GM19324 (cell line): ENCODE results near the gene TCF7L2.
A peak's percentile ranks its signal among the peaks of the same experiment; 100 is the strongest.

Experiments used
- ATAC-seq: cut with Tn5 transposase; IDR thresholded peaks from one replicate; pipeline ENCODE4 v1.9.1; 2021; ENCODE audit warnings: mild to moderate bottlenecking, moderate library complexity; ENCODE audit not compliant: unreplicated experiment, low FRiP score

The TCF7L2 gene

DNA sequence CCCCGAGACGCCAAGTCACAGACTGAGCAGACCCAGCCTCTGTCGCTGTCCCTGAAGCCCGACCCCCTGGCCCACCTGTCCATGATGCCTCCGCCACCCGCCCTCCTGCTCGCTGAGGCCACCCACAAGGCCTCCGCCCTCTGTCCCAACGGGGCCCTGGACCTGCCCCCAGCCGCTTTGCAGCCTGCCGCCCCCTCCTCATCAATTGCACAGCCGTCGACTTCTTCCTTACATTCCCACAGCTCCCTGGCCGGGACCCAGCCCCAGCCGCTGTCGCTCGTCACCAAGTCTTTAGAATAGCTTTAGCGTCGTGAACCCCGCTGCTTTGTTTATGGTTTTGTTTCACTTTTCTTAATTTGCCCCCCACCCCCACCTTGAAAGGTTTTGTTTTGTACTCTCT is 215.6 kb downstream of the TCF7L2 start:
- ATAC-seq, result no peak

DNA sequence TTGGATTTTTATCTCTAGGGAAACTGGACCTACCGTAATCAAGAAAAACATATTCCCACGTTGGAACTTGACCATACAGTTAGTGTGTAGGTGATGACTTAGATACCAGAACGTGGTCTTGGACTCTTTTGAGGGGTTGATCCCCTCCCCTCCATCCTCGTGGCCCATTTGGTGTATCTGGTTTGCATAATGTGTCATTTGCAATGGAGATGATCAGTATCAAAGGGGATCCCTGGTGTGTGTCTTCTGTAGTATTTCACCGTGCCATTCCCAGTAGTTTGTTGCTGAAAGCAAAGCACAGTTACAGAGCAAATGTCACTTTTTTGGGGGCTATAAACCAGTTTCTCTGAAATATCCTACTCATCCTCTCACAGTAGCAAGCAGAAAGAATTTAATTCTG is 217.7 kb downstream of the TCF7L2 start:
- ATAC-seq, result no peak

DNA sequence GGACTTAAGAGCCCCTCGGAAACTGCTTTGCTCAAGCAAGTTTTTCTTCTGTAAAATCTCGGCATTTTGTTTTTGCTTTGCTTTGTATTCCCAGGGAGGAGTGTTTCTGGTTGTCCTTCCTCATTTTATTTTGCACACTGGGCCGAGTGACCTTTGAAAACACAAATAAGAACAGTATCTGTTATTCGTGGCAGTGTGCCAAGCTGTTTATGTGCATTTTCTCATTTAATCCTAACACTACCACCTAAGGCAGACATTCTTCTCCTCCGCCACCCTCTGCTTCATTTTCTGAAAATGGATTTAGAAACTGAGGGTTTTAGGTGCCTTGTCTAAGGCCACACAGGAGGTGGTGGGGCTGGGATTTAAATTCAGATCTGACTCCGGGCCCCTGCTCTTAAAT is 218.5 kb downstream of the TCF7L2 start:
- no peak for ATAC-seq

DNA sequence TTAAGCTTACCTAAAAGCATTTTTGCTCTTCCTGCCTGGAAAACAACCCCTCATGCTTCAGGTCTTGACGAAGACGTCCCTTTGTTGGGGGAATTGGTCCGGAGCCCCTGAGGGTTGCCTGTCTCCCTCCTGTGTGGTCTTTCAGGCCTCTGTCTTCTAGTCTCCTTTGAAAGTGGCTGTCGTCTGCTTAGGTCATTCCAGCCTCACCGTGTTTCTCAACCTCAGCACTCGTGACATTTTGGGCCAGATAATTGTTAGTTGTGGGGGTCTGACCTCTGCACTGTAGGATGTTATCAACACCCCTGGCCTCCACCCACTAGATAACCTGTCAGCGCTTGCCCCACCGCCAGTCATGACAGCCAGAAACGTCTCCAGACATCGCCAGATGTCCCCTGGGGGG is 219.1 kb downstream of the TCF7L2 start:
- no peak for ATAC-seq

DNA sequence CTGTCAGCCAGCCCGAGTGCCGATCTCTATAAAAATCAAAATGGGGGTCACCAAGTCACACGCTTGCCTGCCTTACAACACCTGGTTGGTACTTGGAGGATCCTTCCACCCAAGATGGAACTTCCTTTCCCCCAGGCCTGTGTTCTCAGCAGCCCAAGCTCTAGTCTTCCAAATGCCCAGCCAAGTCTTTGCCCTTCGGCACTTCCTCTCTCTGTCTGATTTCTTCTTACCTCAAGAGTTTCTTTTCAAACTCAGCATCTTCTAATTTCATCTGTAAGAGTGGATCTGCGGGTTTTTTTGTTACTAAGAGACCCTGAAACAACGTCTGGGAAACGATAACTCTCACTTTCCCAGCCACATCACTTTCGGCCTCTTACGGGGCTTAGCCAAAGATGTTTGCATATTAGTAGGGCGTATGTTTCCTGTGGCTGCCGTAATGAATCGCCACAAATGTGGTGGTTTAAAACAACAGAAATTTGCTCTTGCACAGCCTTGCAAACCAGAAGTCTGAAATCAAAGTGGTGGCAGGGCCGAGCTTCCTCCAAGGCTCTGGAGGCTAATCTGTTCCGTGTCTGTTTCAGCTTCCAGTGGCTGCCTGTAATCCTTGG is 219.9 kb downstream of the TCF7L2 start:
- peak; percentile 63 for ATAC-seq

DNA sequence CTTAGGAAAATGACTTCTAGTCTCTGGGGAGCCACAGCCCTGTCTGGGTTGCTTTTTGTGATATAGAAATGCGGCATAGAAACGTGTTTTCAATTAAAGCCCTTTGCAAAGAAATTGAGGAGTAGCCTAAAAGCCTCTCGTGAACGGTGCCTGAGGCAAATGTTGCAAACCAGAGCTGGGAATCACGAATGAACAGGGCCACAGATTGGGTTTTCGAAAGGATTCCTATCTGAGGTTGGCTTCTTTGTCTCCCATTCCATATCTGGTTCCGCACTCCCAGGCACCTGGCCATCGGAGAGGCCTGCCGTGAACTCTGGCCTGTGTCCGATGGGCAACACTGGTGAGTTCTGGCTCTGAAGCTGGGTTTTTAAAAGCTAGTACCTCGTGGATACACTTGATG is 221.6 kb downstream of the TCF7L2 start:
- no peak for ATAC-seq

DNA sequence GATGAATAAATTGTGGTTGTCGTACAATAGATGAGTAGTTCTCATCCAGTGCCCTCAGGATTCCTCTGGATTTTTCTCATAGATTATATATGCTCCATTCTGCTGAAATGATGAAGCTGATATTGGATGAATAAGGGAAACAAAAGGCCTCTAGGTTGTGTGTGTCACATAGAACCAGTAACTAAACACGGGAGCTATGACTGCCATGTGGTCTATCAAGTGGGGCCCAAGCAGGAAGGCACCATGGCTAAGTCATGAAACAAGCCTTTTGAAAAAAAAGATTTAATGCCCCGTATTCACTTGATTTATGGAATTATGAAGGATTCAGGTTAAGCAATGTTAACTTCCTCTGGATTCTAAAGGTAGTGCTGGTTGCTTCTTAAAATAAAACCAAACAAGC is 225.1 kb downstream of the TCF7L2 start:
- no peak for ATAC-seq

DNA sequence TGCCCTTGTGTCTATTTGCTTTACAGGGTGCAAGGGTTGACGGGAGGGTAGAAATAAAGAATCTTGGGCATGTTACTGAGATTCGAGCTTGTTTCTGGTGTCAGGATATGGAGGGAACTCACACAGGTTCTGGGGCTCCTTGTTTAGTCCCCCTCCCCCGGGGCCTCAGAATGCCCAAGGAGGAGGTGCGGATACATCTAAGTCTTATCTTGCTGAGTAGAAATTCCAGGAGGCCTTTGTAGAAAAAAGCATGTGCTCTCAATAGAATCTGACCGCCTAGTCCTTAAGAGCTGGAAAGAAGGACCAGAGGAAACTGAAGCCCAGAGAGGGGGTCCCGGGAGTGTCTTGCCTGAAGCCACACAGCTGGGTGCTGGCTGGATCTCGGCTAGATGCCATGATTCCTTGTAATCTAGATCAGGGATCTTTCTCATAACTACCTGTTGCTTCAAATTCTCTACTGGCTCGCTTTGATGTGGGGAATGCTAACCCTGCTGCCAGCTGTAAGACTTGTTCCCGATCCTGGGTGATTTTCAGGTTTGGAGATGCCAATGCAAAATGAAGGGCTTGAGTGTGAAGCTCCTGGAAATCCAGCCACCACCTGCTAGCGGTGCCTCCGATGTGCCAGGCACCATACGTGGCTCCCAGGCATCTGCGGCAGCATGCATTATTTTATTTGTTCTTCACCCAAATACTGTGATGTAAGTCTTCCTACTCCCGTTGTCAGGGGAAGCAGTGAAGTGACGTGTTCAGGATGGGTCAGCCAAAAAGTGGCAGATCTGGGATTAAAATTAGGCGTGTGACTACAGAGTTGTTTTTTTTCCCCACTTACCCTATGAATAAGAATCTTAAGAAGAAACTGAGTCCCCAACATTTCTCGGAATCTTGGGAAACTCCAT is 226.0 kb downstream of the TCF7L2 start:
- ATAC-seq, result no peak

DNA sequence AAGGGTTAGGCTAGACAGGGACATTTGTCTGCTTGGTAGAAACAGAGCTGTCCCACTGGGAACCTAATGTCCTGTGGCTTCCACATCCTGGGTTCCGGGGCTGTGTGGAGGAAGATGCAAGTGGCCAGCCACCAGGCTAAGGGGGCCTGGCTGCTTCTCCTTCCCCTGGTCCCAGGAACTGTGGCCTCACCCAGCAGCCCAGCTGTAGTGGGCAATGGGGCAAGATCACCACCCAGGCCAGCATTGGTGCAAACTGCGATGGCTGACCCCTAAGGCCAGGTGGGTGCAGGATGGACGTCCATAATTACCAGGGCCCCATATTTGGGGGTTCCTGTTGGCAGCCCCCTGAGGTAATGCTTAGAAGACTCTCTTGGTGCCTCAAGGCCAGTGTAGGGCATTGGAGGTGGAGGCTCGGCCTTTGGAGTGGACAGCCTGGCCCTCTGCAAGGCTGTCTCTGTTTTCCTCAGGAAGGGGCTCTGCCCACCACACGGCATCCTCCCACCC is 226.7 kb downstream of the TCF7L2 start:
- no peak for ATAC-seq

DNA sequence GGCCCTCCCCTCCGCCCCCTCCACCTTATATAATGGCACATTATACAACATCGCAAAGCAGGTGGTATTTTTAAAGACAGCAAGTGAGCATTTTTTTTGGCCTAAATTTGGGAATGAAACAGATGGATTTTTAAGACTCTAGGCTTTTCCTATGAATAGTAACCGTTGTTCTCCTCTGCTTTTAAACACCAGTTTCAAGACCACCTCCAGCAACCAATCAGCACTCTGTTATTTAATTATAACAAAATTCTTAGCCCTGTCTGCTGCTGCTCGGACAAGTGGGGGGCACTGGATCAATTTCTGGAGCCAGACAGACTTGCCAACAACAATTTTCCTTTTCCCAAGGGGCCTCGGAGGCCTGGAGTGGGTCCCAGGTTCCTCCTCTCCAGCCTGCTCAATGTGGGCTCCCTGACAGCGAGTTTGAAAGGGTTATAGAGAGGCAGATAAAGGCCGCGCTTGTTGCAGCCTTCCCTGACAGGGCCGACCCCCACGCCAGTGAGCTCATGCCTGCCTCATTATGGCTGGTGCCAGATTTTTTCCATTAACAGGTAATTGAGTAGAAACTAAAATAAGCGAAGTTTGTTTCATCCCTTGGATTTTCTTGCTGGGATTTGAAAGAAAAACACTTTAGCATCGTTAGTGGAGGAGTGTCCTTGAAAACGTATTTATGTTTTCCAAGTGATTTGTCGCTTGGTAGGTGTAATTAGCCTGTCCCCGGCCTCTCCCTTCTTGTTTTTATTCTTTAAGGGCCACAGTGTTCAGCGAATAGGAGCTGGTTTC is 227.3 kb downstream of the TCF7L2 start:
- ATAC-seq, result no peak

DNA sequence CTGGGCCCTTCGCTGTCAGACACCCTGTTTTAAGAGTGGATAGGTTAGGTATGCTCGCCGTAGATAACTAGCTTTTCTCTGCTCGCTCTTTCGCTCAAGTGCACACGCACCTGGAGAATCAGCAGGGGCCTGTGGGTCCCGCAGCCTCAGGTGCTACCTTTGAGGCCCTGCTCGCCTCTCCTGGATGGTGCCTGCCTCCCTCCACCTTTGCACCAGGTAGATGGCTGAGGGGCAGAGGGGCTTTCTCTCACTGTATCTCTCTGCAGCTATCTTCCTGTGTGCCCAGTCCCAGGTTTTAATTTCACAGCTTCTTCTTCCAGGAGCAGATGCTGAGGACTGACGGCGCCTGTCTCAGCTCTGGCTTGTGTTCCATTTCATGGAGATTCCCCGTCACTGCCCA is 227.9 kb downstream of the TCF7L2 start:
- ATAC-seq, result no peak

DNA sequence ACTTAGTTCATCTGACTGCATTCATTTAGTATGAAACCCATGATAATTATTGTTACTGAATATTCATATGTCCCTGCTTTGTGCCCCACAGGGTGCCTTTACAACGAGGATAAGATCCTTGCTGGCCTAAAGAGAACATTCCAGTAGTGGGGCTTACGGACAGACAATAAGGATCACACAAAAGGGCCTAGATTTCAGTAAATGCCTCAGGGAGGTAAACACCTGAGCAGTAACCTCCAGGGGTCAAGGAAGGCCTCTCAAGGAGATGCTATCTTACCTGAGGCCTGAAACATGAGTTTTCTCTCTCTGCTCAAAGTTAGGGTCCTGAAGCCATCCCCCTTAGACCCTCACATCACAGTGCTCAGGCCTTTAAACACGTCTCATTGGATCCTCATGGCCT is 228.7 kb downstream of the TCF7L2 start:
- ATAC-seq, result no peak

DNA sequence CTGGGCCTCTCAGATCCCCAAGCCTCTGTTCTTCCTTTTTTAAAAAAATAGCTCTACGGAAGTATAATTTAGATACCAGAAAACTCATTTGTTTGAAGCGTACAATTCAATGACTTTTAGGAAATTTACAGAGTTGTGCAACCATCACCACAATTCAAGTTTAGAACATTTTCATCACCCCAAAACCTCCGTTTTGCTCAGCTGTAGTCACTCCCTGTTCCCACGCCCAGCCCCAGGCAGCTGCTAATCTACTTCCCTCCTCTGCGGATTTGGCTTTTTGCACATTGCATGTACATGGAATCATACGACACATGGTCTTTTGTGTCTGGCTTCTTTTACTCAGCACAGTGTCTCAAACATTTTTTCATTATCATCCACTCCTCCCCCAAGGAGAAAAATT is 229.2 kb downstream of the TCF7L2 start:
- ATAC-seq, result no peak

DNA sequence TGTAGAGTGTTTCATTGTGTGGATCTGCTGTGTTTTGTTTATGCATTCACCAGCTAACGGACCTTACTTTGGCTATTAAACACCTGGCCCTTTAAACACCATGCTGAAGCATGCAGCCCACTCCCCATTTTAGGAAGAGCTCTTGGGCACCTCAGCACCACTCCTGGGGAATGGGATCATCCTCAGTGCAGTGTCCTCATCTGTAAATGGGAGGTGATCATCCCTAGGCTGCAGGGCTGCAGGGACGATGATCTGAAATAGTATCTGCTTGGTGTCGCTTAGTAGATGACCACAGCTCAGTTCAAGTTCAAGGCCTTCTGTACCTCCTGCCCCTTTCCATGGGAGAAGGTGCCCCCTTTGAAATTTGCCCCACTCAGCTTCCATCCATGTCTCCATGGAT is 229.9 kb downstream of the TCF7L2 start:
- no peak for ATAC-seq

DNA sequence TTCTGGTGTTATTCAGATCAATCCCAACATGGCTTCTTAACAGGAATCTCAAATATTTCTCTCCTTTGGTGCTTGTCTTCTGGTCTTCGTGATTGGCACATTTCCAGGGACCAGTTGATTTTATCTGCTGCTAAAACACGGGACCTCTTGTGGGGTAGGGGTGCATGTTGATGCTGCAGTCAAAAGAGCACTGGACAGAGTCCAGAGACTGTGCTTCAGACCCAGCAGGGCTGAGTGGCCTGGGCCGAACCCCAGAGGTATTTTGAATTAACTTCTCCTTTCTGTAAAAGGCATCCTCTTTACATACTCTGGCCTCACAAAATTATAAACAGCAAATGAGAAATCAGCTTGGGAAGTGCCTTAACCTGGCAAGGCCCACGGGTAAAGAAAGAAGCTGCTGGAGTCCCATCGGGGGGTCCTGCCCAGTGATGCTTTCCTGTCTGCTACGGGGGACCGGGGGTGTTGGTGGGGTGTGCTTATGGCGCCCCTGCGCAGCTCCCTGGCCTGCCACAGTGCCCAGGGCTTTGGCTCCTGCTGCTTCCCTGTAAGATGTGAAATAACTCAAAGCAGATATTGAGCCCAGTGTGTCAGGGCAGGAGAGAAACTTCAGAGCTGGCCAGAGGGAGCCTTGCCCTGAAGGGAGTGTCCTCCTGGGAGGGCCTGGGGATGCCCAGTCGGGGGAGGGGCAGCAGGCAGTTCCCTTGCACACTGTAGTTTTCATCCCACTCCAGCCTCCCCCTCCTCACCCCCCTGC is 230.5 kb downstream of the TCF7L2 start:
- ATAC-seq, result no peak

DNA sequence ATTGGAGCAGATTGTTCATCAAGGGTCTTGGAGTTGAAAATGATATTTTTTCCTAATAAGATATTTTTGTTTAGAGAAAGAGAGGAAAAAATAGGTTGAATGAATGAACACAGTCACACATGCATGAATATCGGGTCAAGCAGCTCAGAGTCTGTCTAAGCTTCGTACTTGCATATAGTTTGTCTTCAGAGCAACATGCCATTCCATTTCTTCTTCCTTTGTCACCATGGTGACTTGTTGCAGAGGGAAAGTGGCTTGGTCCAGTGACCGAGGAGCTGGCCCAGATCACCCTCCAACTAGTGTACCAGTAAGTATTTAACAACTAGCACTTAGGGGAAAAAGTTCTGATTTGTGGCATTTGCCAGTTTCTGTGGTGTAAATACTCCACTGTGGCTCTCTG is 232.1 kb downstream of the TCF7L2 start:
- no peak for ATAC-seq

DNA sequence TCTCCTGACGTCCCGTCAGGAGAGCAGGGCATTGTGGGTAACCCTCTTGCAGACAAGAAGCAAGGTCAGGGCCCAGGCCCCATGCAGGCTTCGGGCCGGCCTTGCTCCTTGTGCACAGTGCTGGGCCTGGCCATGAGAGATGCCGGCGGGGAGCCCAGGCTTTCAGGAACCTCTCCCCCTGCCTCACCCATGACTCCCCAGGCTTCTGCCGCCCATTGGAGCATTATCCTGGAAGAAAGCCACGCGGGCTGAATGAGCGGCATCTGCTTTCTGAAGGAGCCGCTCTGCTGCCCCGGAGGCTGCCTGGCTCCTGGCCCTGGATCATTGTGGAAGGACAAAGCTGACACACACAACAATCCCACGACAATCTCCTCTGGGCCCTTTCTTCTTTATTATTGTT is 233.5 kb downstream of the TCF7L2 start:
- ATAC-seq, result no peak

DNA sequence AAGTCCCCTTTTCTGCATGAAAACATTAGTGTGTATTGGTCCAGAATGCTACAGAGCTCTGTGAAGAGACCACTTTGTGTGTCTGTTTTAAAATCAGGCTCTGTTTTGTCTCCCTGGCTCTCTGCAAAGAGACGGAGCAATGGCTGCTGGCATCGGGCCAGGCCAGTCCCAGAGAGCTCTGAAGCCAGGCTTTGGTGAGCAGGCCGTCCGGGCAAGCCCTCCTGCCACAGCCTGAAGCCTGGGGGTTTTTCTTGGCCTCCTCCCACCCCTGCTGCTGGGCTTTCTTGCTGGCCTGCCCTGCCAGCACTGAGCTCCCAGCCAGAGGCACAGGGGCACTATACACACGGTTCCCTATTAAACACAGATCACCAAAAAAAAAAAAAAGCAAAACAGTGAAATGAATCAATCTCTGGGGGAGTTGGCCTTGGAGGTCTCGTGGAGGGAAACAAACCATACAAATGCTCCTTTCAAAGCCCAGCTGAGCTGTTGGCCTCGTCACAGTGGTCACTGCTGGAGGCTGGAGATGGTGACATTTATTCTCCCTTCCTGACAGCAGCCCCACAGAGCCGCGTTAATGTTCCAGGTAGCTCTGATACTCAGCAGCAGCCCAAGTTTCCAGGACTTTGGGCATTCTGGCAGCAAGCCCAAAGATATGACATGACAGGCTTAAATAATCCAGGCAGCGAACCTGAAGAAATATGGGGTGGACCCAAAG is 237.2 kb downstream of the TCF7L2 start:
- ATAC-seq, result no peak

DNA sequence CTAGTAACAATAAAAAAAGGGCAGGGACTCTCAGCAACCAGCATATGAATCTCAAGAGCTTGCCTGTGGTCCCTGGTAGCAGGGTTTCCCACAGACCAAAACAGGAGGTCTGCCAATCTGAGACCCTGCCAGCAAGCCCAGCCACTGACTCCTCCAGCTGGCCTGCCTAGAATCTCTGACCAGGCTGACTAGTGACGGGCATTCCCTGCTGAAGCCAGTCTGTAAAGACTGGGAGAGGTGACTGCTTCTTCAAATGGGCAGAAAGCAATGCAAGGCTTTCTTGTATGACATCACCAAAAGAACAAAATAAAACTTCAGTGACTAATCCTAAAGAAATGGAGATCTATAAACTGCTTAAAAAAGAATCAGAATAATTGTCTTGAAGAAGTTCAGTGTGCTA is 249.4 kb downstream of the TCF7L2 start:
- ATAC-seq, result no peak

DNA sequence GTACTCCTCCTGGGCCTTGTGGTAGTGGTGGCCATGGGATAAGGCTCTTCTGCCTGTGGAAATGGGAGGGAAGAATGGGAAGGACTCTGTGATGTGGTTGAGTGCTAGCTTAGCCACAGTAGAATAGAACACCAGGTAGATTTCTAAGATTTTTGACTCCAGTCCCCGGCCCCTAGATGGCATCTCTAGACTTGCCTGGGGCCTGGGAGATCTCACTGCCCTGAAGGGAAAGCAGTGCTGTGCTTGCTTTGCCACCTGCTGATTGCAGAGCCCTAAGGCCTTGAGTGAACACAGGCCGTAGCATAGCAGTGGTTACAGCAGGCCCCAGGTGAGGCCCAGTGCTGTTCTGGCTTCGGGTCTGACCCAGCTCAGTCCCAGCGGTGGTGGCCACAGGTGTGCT is 252.0 kb downstream of the TCF7L2 start:
- no peak for ATAC-seq
